PC-3 (cell line): ENCODE data around the gene FBXO48. TPM values are rescaled to one million over a fixed set of nuclear protein-coding genes. Genes with fewer than 3 reads are reported as not detected.

Source experiments
- ATAC-seq: fragments of 200-7000 bp; cut with Tn5 transposase; 2 replicates; pipeline ENCODE4 v1.9.1; 2020; ENCODE audit warnings: mild to moderate bottlenecking, moderate library complexity
- BruUV-seq: library from RNA; stranded (reverse); fragments of 400-500 nt; replicated peaks from 2 replicates; lab custom pipeline; 2021; lab: Mats Ljungman, UMichigan
- CTCF ChIA-PET: fragments of 300-600 bp; sonication (Branson Sonifier 250); formaldehyde crosslinking; loops from one replicate; lab custom pipeline; 2022; ENCODE audit warnings: antibody characterized with exemption; lab: Charles Lee
- POLR2A ChIA-PET: fragments of 300-600 bp; sonication (Branson Sonifier 250); formaldehyde crosslinking; loops from one replicate; lab custom pipeline; 2022; ENCODE audit warnings: antibody characterized with exemption; ENCODE audit not compliant: unreplicated experiment; lab: Charles Lee
- DNase-seq: peaks from one replicate; pipeline ENCODE4 v3.0.0-alpha.2; 2015
- H2AFZ ChIP-seq: fragments of 300-600 bp; sonication (generic); 2 replicates; pipeline ENCODE4 v1.6.0; 2016; ENCODE audit warnings: antibody characterized with exemption, low read length
- H3F3A ChIP-seq: fragments of 300-600 bp; sonication (generic); one replicate; pipeline ENCODE4 v1.6.0; 2017; ENCODE audit warnings: antibody characterized with exemption, low read length, control low read depth, mild to moderate bottlenecking; ENCODE audit not compliant: unreplicated experiment
- H3K27ac ChIP-seq: fragments of 300-600 bp; sonication (generic); 2 replicates; pipeline ENCODE4 v1.5.1; 2016; ENCODE audit warnings: mild to moderate bottlenecking, low read length
- H3K27me3 ChIP-seq: fragments of 300-600 bp; sonication (generic); 2 replicates; pipeline ENCODE4 v1.6.1; 2016; ENCODE audit warnings: low read length, mixed read lengths
- H3K36me3 ChIP-seq: fragments of 300-600 bp; sonication (generic); 2 replicates; pipeline ENCODE4 v1.6.1; 2016; ENCODE audit warnings: low read depth, mixed run types, low read length, mixed read lengths
- H3K4me1 ChIP-seq: fragments of 300-600 bp; sonication (generic); 2 replicates; pipeline ENCODE4 v1.5.1; 2016; ENCODE audit warnings: low read length; ENCODE audit not compliant: insufficient read depth
- H3K4me2 ChIP-seq: fragments of 300-600 bp; sonication (generic); 2 replicates; pipeline ENCODE4 v1.6.0; 2016; ENCODE audit warnings: low read length
- H3K4me3 ChIP-seq: fragments of 300-600 bp; sonication (generic); 2 replicates; pipeline ENCODE4 v1.5.1; 2016; ENCODE audit warnings: mild to moderate bottlenecking, low read length, mixed read lengths
- H3K79me2 ChIP-seq: fragments of 300-600 bp; sonication (generic); 2 replicates; pipeline ENCODE4 v1.6.1; 2017; ENCODE audit warnings: low read length, mixed read lengths
- H3K9ac ChIP-seq: fragments of 300-600 bp; sonication (generic); 2 replicates; pipeline ENCODE4 v1.6.0; 2016; ENCODE audit warnings: mild to moderate bottlenecking, low read length
- H3K9me2 ChIP-seq: fragments of 300-600 bp; sonication (generic); replicated peaks from 2 replicates; pipeline ENCODE4 v1.6.1; 2016; ENCODE audit warnings: mixed run types, low read length, mixed read lengths
- H3K9me3 ChIP-seq: fragments of 300-600 bp; sonication (generic); 2 replicates; pipeline ENCODE4 v1.6.1; 2016; ENCODE audit warnings: low read length, mixed read lengths
- H4K20me1 ChIP-seq: fragments of 300-600 bp; sonication (generic); 2 replicates; pipeline ENCODE4 v1.6.1; 2016; ENCODE audit warnings: low read length, mixed read lengths
- CTCF ChIP-seq: fragments of 300-600 bp; sonication (generic); conservative IDR thresholded peaks from 2 replicates; pipeline ENCODE4 v1.5.1; 2017; ENCODE audit warnings: antibody characterized with exemption, low read depth, mild to moderate bottlenecking, low read length
- EZH2 ChIP-seq: fragments of 300-600 bp; sonication (generic); IDR thresholded peaks from one replicate; pipeline ENCODE4 v1.6.1; 2017; ENCODE audit warnings: antibody characterized with exemption, mild to moderate bottlenecking, low read length; ENCODE audit not compliant: unreplicated experiment
- EZH2phosphoT487 ChIP-seq: fragments of 300-600 bp; sonication (generic); IDR thresholded peaks from 2 replicates; pipeline ENCODE4 v1.6.1; 2018; ENCODE audit warnings: mild to moderate bottlenecking, antibody characterized with exemption, low read length, borderline replicate concordance
- intact Hi-C: fragments of 100-400 bp; cut with micrococcal nuclease; formaldehyde crosslinking; loops from 2 replicates; pipeline ENCODE4 v1.9.0; 2023
- total RNA-seq: library from RNA; depleted of rRNA; stranded (reverse); fragments of >200 nt; gene quantifications from 2 replicates; pipeline ENCODE4 v1.2.3, GENCODE V29; 2014

Gene FBXO48
- total RNA-seq, 1 experiment from 2014 or later, result 0.91 TPM

GRCh38 chr2:68500649-68501048 is 33.6 kb upstream of the FBXO48 start:
- Histone ChIP-seq H3K27me3 (no peaks in the 10 kb centered on the region), H3K36me3 (no peaks in the 10 kb centered on the region), H3K27ac (no peak overlapping the region), H3F3A (no peaks in the 10 kb centered on the region), H3K9me3 (no peaks in the 10 kb centered on the region), H3K4me3 (no peak overlapping the region), H3K9ac (no peak overlapping the region), H3K4me2 (no peak overlapping the region), H4K20me1 (no peaks in the 10 kb centered on the region), H2AFZ (no peak overlapping the region), H3K4me1 (no peaks in the 10 kb centered on the region), H3K79me2 (no peaks in the 10 kb centered on the region), H3K9me2 (no peaks in the 10 kb centered on the region)
- intact Hi-C loops, result no loop called here
- DNase-seq, result no peak
- POLR2A ChIA-PET, result no interaction called here
- BruUV-seq, result no TSS peak
- TF ChIP-seq EZH2, result no peak
- TF ChIP-seq CTCF, result no peak
- TF ChIP-seq EZH2phosphoT487, result no peak
- CTCF ChIA-PET, result no interaction called here
- ATAC-seq, result no peak

- ChIA-PET CTCF (no interaction called here), POLR2A (no interaction called here)
- no peak overlapping the region for H2AFZ ChIP-seq
- ATAC-seq, result no peak
- H3K27me3 ChIP-seq, result no peaks in the 10 kb centered on the region
- H4K20me1 ChIP-seq, result no peaks in the 10 kb centered on the region
- intact Hi-C loops, result no loop called here
- H3K79me2 ChIP-seq, result no peaks in the 10 kb centered on the region
- no peaks in the 10 kb centered on the region for H3K4me1 ChIP-seq
- no TSS peak for BruUV-seq
- no peak overlapping the region for H3K9ac ChIP-seq
- H3K9me2 ChIP-seq, result no peaks in the 10 kb centered on the region
- H3K9me3 ChIP-seq, result no peaks in the 10 kb centered on the region
- H3K4me2 ChIP-seq, result no peak overlapping the region
- no peak for DNase-seq
- no peak for TF ChIP-seq EZH2
- TF ChIP-seq EZH2phosphoT487, result no peak
- TF ChIP-seq CTCF, result no peak
- no peak overlapping the region for H3K4me3 ChIP-seq
- no peaks in the 10 kb centered on the region for H3F3A ChIP-seq
- H3K36me3 ChIP-seq, result no peaks in the 10 kb centered on the region
- H3K27ac ChIP-seq, result no peak overlapping the region
Observed at GRCh38 chr2:68499133-68499532, 32.0 kb upstream of the FBXO48 start.

GRCh38 chr2:68491582-68491981 is 24.5 kb upstream of the FBXO48 start:
- no peaks in the 10 kb centered on the region for H3K27me3 ChIP-seq
- TF ChIP-seq EZH2 (no peak), EZH2phosphoT487 (no peak), CTCF (no peak)
- H4K20me1 ChIP-seq, result no peaks in the 10 kb centered on the region
- H3K79me2 ChIP-seq, result no peaks in the 10 kb centered on the region
- intact Hi-C loops, result no loop called here
- H2AFZ ChIP-seq, result no peak overlapping the region
- CTCF ChIA-PET, result no interaction called here
- no peaks in the 10 kb centered on the region for H3K9me2 ChIP-seq
- no peak overlapping the region for H3K9ac ChIP-seq
- DNase-seq (no peak), ATAC-seq (no peak)
- no peaks in the 10 kb centered on the region for H3K9me3 ChIP-seq
- H3K27ac ChIP-seq, result no peak overlapping the region
- no TSS peak for BruUV-seq
- H3F3A ChIP-seq, result no peaks in the 10 kb centered on the region
- no peak overlapping the region for H3K4me3 ChIP-seq
- H3K4me1 ChIP-seq, result no peaks in the 10 kb centered on the region
- H3K4me2 ChIP-seq, result no peak overlapping the region
- no peaks in the 10 kb centered on the region for H3K36me3 ChIP-seq
- POLR2A ChIA-PET, result no interaction called here
